Measurements from ENCODE around the gene C6orf58.

GRCh38 chr6:127539272-127539671 lies 37.7 kb upstream of the C6orf58 start:
- no peak for TF ChIP-seq POLR2A (IDR thresholded peaks at IDR 0.05; ENCODE audit: low read depth)
- peak; percentile 32 to 56 (median 49) for TF ChIP-seq CTCF (IDR thresholded peaks at IDR 0.05)
- no peak for TF ChIP-seq POLR2AphosphoS5 (IDR thresholded peaks at IDR 0.05)

Data from esophagus muscularis mucosa (tissue), 3 donors.